ENCODE data around the gene STAU1.

STAU1 gene

GRCh38 chr20:49187851-49188641 lies at the start of gene STAU1:
TSS of gene STAU1 (minus strand) at chr20:49188334. CDS start at chr20:49166201, 22,133 bp downstream.
- peak; percentile 93 for DNase-seq (ENCODE audit: low spot score)

GRCh38 chr20:49237531-49237930 lies 49.4 kb upstream of the STAU1 start:
- no peak for DNase-seq (ENCODE audit: low spot score)

GRCh38 chr20:49236301-49236700 lies 48.2 kb upstream of the STAU1 start:
- DNase-seq (ENCODE audit: low spot score), result no peak

- DNase-seq (ENCODE audit: low spot score), result no peak
Measured at GRCh38 chr20:49234831-49235230, 46.7 kb upstream of the STAU1 start.

- DNase-seq (ENCODE audit: low spot score), result no peak
Measured at GRCh38 chr20:49233226-49233625, 45.1 kb upstream of the STAU1 start.

- no peak for DNase-seq (ENCODE audit: low spot score)
Measured at GRCh38 chr20:49231471-49231870, 43.3 kb upstream of the STAU1 start.

GRCh38 chr20:49230561-49231133 lies 42.5 kb upstream of the STAU1 start:
- DNase-seq (ENCODE audit: low spot score), result no peak

- DNase-seq (ENCODE audit: low spot score), result no peak
Measured at GRCh38 chr20:49230021-49230420, 41.9 kb upstream of the STAU1 start.

GRCh38 chr20:49229381-49229780 lies 41.2 kb upstream of the STAU1 start:
- DNase-seq (ENCODE audit: low spot score), result no peak

GRCh38 chr20:49228676-49229075 lies 40.5 kb upstream of the STAU1 start:
- no peak for DNase-seq (ENCODE audit: low spot score)

- no peak for DNase-seq (ENCODE audit: low spot score)
Measured at GRCh38 chr20:49225896-49226295, 37.8 kb upstream of the STAU1 start.

GRCh38 chr20:49219924-49220831 lies 32.0 kb upstream of the STAU1 start:
- no peak for DNase-seq (ENCODE audit: low spot score)

GRCh38 chr20:49219091-49219923 lies 31.2 kb upstream of the STAU1 start, which contains the start of gene DDX27:
TSS of gene DDX27 (plus strand) at chr20:49219416. CDS start at chr20:49219449, 33 bp downstream.
- peak; percentile 97 for DNase-seq (ENCODE audit: low spot score)

GRCh38 chr20:49218739-49219090 lies 30.6 kb upstream of the STAU1 start:
- peak; percentile 4 for DNase-seq (ENCODE audit: low spot score)

GRCh38 chr20:49216991-49217578 lies 29.0 kb upstream of the STAU1 start:
- DNase-seq (ENCODE audit: low spot score), result peak; percentile 94

- no peak for DNase-seq (ENCODE audit: low spot score)
Measured at GRCh38 chr20:49215232-49215631, 27.1 kb upstream of the STAU1 start.

GRCh38 chr20:49214571-49214970 lies 26.4 kb upstream of the STAU1 start:
- DNase-seq (ENCODE audit: low spot score), result no peak

- DNase-seq (ENCODE audit: low spot score), result no peak
Measured at GRCh38 chr20:49210757-49211110, 22.6 kb upstream of the STAU1 start.

- no peak for DNase-seq (ENCODE audit: low spot score)
Measured at GRCh38 chr20:49210101-49210756, 22.1 kb upstream of the STAU1 start.

- DNase-seq (ENCODE audit: low spot score), result no peak
Measured at GRCh38 chr20:49207076-49207475, 18.9 kb upstream of the STAU1 start.

GRCh38 chr20:49203746-49204145 lies 15.6 kb upstream of the STAU1 start:
- DNase-seq (ENCODE audit: low spot score), result no peak

All from CD4-positive, alpha-beta T cell treated with Interleukin-2 at 100 ng/mL for 4 hours (primary cell).